ENCODE results near the gene UBP1. TPM values are rescaled to one million over a fixed set of nuclear protein-coding genes. Genes with fewer than 3 reads are reported as not detected.
"Not testable (repeated sequence)": the region's sequence is repeated elsewhere in the genome, so short reads cannot be mapped to it uniquely, and the experiment has no call there.

UBP1 gene
- total RNA-seq, 2 experiments from 2014 or later = 72.2 to 74.7 TPM

DNA sequence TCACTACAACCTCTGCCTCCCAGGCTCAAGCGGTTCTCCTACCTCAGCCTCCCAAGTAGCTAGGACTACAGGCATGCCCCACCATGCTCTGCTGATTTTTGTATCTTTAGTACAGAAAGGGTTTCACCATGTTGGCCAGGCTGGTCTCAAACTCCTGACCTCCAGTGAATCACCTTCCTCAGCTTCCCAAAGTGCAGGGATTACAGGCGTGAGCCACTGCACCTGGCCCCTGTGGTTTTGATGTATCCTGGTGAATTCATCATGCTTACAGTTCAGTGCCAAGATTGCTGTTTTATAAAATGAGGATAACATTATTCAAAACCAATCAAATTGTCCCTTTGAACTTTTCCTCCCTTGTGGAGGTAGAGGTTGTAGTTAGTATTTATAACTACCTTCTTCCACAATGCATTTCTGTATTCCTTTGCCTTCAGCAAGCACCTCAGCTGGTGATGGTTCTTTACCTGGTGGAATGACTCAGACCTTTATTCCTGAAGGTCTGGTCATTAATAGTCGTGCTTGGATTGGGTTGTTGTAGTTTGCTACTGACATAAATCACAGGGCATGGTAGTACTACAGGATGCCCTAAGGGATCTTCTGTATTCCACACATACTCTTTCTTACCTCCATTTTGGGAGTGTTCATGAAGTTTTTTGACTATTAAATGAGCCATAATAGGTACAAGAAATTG, 76.9 kb downstream of the UBP1 start:
- ChIA-PET POLR2A (no interaction called here), CTCF (interaction anchor here (1.3 kb wide), 1 partner anchor 9 kb away, joined by 6 read pairs; no protein-coding TSS in a partner anchor)

DNA sequence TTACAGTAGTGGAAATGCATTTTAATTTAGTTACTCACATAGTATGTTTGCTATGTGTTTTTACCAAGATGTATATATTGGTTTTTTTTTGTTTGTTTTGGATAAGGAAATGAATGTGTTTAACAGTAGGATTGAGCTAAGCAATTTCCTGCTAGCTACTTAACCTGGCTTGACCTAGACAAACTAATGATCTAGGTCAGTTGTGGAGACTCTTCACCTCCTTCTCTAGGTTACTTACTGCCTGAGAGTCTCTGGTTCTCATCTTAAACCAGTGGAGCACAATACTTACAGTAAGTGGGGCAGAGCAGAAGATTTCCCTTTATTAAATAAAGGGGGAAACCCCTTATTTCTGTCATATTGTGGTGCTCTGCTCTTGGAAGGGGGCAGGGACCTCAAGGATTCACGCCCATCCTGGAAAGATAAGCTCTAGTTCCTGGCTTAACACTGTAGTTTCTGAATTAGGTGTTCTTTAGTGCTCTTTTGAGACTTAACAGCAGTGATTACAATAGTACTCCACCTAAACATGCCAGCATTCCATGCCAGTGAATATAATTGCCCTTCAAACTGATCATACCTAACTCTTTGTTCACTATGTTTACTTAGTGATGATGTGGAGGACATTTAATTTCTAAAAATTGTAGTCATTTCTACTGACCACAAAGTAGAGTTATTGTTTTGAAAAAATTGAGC, 79.9 kb downstream of the UBP1 start:
- CTCF ChIA-PET = no interaction called here
- POLR2A ChIA-PET = no interaction called here

DNA sequence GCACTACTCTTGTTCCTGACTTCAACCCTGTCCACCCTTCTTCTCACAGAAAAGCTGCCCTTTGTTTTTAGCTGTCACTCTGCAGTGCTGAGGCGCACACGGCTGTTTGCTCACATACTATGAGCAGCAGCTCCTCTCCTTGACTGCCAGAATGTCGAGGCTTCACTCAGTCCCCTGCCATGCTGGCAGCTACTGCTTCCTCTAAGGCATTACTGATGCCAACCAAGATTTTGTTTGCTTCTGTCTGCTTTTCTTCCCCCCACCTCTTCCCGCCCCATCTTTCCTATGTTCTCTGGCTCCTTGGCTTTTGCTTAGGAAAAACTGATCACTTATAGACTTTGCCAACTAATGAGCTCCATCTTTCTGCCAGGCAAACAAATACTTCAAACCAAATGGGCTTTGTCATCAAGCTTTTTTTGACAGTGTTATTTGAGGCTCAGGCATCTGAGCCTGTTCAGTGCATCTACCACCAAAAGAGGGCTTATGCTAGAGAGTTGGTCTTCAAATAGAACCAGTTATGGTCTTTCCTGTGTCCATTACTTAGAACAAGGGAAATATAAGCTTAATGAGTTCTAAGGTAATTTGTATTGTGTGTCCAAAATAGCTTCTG, 81.9 kb downstream of the UBP1 start:
- CTCF ChIA-PET = interaction anchor here (0.5 kb wide), 1 partner anchor 520 kb away, joined by 4 read pairs; no protein-coding TSS in a partner anchor
- POLR2A ChIA-PET = no interaction called here

DNA sequence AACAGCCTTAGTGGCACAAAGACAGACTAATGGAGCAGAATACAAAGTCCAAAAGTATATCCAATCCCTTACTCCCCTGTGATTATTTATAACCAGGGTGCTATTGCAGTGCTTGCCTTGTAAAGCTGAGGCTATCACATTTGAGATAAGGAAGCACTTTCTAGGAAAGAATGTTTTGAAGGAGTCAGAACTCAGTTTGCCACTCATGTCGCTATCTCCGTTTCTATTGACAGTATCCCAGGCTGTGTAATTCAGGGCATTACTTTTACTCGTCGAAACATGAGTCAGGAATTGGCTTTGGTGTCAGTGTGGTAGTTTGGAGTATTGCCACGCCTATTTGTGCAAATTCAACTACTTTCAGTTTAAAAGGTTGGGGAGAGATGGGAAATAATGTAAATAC, 84.6 kb downstream of the UBP1 start:
- POLR2A ChIA-PET = no interaction called here
- CTCF ChIA-PET = no interaction called here

DNA sequence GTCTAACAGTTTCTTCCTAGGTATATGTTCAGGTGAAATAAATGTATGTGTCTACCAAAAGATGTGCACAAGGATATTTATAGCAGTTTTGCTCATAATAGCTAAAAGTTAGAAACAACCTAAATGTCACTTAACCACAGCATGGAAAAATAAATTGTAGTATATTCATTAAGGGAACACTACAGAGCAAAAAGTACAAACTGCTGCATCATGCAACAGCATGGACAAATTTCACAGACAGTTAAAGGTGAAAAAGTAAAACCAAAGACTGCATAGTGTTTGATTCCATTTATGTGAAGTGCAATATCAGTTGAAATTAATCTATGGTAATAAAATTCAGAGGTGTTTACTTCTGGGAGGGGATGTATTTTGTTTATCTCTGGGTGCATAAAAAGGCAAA, 100.4 kb downstream of the UBP1 start:
- ChIA-PET CTCF (no interaction called here), POLR2A (no interaction called here)

DNA sequence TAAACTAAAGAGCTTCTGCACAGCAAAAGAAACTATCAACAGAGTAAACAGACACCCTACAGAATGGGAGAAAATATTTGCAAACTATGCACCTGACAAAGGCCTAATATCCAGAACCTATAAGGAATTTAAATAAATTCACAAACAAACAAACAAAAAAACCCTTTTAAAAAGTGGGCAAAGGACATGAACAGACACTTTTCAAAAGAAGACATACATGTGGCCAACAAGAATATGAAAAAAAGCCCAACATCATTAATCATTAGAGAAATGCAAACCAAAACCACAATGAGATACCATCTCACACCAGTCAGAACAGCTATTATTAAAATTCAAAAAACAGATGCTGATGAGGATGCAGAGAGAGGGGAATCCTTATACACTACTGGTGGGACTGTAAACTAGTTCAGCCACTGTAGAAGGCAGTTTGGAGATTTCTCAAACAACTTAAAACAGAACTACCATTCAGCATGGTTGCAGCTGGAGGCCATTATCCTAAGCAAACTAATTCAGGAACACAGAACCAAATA, 101.2 kb downstream of the UBP1 start:
- CTCF ChIA-PET, POLR2A ChIA-PET: not testable (repeated sequence)

Other genes with a start within 250 kb of the UBP1 start
- not detected for gene SUSD5, start 221.6 kb downstream of the UBP1 start, total RNA-seq
- gene FBXL2, start 163.0 kb downstream of the UBP1 start, total RNA-seq = not detected